Measurements from ENCODE around the gene PABPN1L. TPM values are rescaled to one million over a fixed set of nuclear protein-coding genes. Genes with fewer than 3 reads are reported as not detected.

Gene PABPN1L
- total and polyA plus RNA-seq, 9 of the 15 experiments (the other 6 are each of a cell fraction or from before 2014, with no cell fraction given): 0.11 to 0.32 TPM; not detected in 7

- TF ChIP-seq HBP1 (CRISPR knock-in tag; IDR thresholded peaks at IDR 0.05) (no peak), ZBTB40 (IDR thresholded peaks at IDR 0.05) (no peak), ZBTB40 (CRISPR knock-in tag; IDR thresholded peaks at IDR 0.05) (0 out of 2 replicates have a peak, but pooled peaks have one; percentile 19), ZNF124 (CRISPR knock-in tag; IDR thresholded peaks at IDR 0.05) (no peak), ZFX (CRISPR knock-in tag; IDR thresholded peaks at IDR 0.05) (peak; percentile 42), ZNF347 (CRISPR knock-in tag; IDR thresholded peaks at IDR 0.05; ENCODE audit: low read depth) (no peak), NR2C2 (CRISPR knock-in tag; IDR thresholded peaks at IDR 0.05) (0 out of 2 replicates have a peak, but pooled peaks have one; percentile 42), NR2C2 (tag; IDR thresholded peaks at IDR 0.05) (no peak), TBP (optimal IDR thresholded peaks at IDR 0.05; ENCODE audit: low read depth, low read length) (no peak), HDGF (IDR thresholded peaks at IDR 0.05) (no peak), ZNF316 (IDR thresholded peaks at IDR 0.05) (no peak), HOXB6 (CRISPR knock-in tag; IDR thresholded peaks at IDR 0.05; ENCODE audit: borderline replicate concordance) (no peak), RNF2 (IDR thresholded peaks at IDR 0.05) (no peak), MAX (CRISPR knock-in tag; IDR thresholded peaks at IDR 0.05) (peak; percentile 96), HCFC1 (IDR thresholded peaks at IDR 0.05; ENCODE audit: low read depth, low read length) (peak; percentile 44), E2F6 (IDR thresholded peaks at IDR 0.05; ENCODE audit: borderline replicate concordance in 1 of 2, extremely low read depth in 1 of 2, insufficient read depth in 1 of 2, insufficient read length in 1 of 2, low read depth in 1 of 2, low read length in 1 of 2, poor library complexity in 1 of 2, severe bottlenecking in 1 of 2) (peak in 1 of 2 experiments; percentile 47), PCBP2 (IDR thresholded peaks at IDR 0.05; ENCODE audit: low read depth, low read length, poor library complexity, severe bottlenecking) (no peak), IRF2 (CRISPR knock-in tag; IDR thresholded peaks at IDR 0.05) (no peak)
These were observed 27.4 kb downstream of the PABPN1L start (continued) for GRCh38 chr16:88839026-88839529.

All from K562 (cell line).